PFSK-1 (cell line): ENCODE measurements around the gene USP34.

Source experiments
- FOXP2 ChIP-seq: optimal IDR thresholded peaks from 2 replicates; pipeline ENCODE3; 2011; ENCODE audit warnings: borderline replicate concordance, control low read depth, inconsistent platforms; ENCODE audit not compliant: insufficient read depth; ENCODE audit errors: extremely low read length, extremely low read depth
- POLR2AphosphoS5 ChIP-seq: IDR thresholded peaks from 2 replicates; pipeline ENCODE4 v1.6.1; 2012; ENCODE audit warnings: low read depth, mild to moderate bottlenecking, control low read depth, low read length, moderate library complexity
- REST ChIP-seq, 2 experiments: IDR thresholded peaks; 2 replicates each; pipeline versions ENCODE4 v1.6.1 to v1.8.0; 2011 to 2012; ENCODE audit warnings: low read depth in 2 of 2, low read length in 2 of 2, control low read depth in 1 of 2, inconsistent platforms in 1 of 2, mild to moderate bottlenecking in 1 of 2, moderate library complexity in 1 of 2; ENCODE audit not compliant: insufficient read depth in 1 of 2
- SIN3A ChIP-seq: IDR thresholded peaks from 2 replicates; pipeline ENCODE4 v1.6.1; 2012; ENCODE audit warnings: mild to moderate bottlenecking, low read length, moderate library complexity, borderline replicate concordance; ENCODE audit not compliant: insufficient read depth
- TAF1 ChIP-seq: IDR thresholded peaks from 2 replicates; pipeline ENCODE4 v1.6.1; 2012; ENCODE audit warnings: low read length, control low read depth, borderline replicate concordance; ENCODE audit not compliant: insufficient read depth

The USP34 gene

GRCh38 chr2:61450144-61450543 lies 20.7 kb downstream of the USP34 start:
- TF ChIP-seq POLR2AphosphoS5 (no peak), FOXP2 (no peak), TAF1 (no peak), REST (IDR thresholded peaks at IDR 0.05; ENCODE audit: insufficient read depth in 1 of 2, low read depth in 2 of 2, low read length in 2 of 2) (no peak), SIN3A (no peak)

GRCh38 chr2:61448229-61448628 lies 22.7 kb downstream of the USP34 start:
- TF ChIP-seq FOXP2 (no peak), REST (IDR thresholded peaks at IDR 0.05; ENCODE audit: insufficient read depth in 1 of 2, low read depth in 2 of 2, low read length in 2 of 2) (no peak), SIN3A (no peak), TAF1 (no peak), POLR2AphosphoS5 (no peak)

DNA sequence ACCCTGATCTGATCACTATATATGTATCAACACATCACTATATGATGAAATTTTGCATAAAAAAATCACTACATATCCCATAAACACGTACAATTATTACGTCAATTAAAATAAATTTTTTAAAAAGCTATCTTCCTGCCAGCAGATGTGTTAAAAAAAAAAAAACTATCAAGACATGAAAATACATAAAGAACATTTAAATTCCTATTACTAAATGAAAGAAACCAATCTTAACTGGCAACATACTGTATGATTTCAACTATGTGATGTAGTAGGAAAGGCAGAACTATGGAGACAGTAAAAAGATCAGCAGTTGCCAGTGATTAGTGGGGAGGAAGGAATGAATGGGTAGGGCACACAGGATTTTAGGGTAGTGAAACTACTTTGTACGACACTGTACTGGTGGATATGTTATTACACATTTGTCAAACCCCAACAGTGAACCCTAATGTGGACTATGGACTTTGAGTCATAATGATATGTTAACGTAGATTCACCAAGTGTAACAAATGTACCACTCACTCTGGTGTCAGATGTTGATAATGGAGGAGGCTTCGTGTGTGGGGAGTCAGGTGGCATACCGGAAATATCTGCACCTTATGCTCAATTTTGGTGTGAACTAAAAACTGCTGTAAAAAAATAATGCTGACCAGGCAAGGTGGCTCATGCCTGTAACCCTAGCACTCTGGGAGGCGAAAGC lies 27.4 kb downstream of the USP34 start:
- TF ChIP-seq SIN3A (no peak), REST (IDR thresholded peaks at IDR 0.05; ENCODE audit: insufficient read depth in 1 of 2, low read depth in 2 of 2, low read length in 2 of 2) (no peak), FOXP2 (no peak), TAF1 (no peak), POLR2AphosphoS5 (no peak)

DNA sequence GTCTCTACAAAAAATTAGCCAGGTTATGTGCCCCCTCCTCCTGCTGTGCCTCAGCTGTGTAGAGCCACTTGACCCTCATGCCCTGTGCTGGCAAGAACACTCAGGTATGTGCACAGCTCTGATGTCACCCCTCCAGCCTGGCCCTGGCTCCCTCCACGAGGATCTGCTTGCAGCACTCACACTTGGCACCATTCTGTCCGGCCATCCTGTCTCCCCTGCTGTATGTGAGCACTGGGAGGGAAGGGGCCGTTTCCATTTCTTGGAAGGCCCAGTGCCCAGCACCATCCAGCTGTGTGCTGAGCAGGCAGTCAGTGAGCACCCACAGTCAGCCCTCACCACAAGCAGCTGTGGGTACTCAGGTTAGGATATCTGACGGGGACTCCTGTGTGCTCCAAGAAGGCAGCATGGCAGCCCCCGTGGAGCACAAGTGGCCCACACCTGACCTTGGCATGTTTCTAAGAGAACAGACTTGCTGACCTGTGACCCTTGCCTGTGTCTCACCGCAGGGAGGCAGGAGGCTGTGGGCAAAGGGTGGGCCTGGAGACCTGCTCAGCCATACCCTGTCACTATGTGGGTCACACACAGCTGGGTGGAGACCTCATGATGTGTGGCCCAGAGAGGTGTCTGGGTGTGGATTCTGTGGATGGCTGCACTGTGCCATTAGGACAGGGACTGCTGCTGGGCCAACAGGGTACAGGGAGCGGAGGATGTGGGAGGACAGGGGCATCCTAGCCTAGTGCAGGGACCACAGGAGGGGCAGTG lies 31.5 kb downstream of the USP34 start:
- TF ChIP-seq POLR2AphosphoS5 (no peak), FOXP2 (no peak), TAF1 (no peak), SIN3A (no peak), REST (IDR thresholded peaks at IDR 0.05; ENCODE audit: insufficient read depth in 1 of 2, low read depth in 2 of 2, low read length in 2 of 2) (no peak)
